Right ventricle myocardium inferior (tissue), 1 donor: ENCODE data around the gene PCYT1A. TPM values are rescaled to one million over a fixed set of nuclear protein-coding genes. Genes with fewer than 3 reads are reported as not detected.
"Not testable (repeated sequence)": the region's sequence is repeated elsewhere in the genome, so short reads cannot be mapped to it uniquely, and the experiment has no call there.

Experiments
- ATAC-seq: fragments of 200-7000 bp; cut with Tn5 transposase; one replicate; pipeline ENCODE4 v1.9.1; 2020; ENCODE audit warnings: mild to moderate bottlenecking, moderate library complexity
- DNase-seq: peaks from one replicate; pipeline ENCODE4 v3.0.0; 2021; ENCODE audit errors: missing footprints
- intact Hi-C: fragments of 100-400 bp; cut with DNase I; formaldehyde crosslinking; loops from one replicate; pipeline ENCODE4 v1.11.0; 2022
- long read RNA-seq: library from polyadenylated mRNA; unstranded; transcript quantifications from one replicate; pipeline ENCODE4 v2.0.0, GENCODE V29; 2021
- total RNA-seq: library from RNA; stranded (reverse); fragmentation: NEBNext Ultra II Directional; extraction: Animal tissue kit (Norgen Biotek cat#: 25700); gene quantifications from one replicate; pipeline ENCODE4 v1.2.1, GENCODE V29; 2021
- donor health status: DM: no; HTN: yes; CAD: no; lungs with severe emphysema.

PCYT1A gene
- total RNA-seq = 103 TPM
- long read RNA-seq, transcript PCYT1A-206 (9 exons, 1,482 nt) = major isoform, 10 of 59 reads
- long read RNA-seq, partial matches to known transcripts = 4 of 59 reads
- long read RNA-seq, other reads (novel, unspliced or antisense) = 41 of 59 reads

DNA sequence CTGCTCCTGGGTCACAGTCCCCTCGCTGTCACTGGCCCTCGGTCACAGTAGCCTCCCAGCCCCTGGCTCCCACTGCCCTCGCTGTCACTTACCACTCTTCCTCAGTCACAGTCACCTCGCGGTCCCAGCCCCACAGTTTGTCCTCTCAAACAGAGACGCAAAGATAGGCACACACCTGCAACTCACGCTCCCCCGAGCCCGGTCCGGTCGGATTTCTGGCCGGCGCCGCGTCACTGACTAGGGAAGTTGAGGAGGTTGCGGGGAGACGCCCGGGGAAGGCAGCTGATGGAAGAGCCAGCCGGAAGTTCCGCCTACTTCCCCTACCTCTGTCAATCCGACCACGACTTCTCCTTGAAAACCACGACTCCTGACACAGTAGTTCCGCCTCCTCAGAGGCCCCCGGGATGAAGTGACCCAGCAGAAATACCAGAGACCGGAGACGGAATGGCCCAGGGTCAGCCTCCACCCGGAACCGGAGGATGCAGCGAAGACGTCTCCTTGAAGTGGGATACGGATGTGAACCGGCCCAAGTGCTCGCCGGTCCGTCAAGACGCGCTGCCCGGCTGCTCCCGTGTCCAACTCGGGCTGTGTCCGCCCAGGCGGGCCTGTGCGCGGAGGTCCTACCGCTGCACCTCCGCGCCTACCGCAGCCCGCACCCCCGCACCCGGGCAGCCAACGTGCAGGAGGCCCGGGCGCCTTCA, at the start of gene PCYT1A:
Gene PCYT1A (minus strand): TSS at position 287 of the 701 bp plus-strand sequence. CDS start 17,195 bp downstream, outside the sequence.
- DNase-seq (peak; percentile 97), ATAC-seq (peak; percentile 97)
- intact Hi-C loops = loop anchor here (1.0 kb wide), 2 partner anchors 31 to 215 kb away; partner anchors contain the start of gene DYNLT2B

DNA sequence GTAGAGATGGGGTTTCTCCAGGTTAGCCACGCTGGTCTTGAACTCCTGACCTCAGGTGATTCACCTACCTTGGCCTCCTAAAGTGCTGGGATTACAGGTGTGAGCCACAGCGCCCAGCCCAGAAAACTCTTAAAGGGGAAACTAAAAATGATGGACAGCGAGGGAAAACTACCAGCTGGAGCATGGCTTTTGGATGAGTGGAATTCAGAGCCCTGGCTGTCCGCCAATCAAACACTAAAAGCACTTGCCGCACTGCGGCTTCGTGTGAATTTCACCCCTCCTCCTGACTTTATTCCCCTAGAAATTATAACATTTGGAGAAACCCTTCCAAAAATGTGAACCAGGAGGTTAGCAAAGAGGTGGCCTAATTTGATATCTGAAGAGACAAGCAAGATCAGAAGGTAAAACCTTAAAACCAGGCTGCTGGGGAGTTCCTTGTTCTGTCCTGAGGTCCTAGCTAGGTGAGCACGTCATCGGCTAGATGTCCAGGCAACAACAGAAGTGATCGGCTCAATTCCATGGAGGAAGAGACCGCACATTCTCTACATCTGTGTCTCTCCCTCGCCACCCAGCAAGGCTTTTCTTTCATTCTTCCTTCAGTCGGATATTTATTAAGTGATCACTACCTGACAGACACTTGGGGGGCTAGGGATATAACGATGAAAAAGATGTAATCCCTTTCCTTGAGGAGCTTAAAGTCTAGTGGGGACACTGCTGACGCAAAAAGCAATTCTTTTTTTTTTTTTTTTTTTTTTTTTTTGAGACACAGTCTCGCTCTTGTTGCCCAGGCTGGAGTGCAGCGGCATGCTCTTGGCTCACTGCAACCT, 49.0 kb upstream of the PCYT1A start:
- ATAC-seq = no peak

DNA sequence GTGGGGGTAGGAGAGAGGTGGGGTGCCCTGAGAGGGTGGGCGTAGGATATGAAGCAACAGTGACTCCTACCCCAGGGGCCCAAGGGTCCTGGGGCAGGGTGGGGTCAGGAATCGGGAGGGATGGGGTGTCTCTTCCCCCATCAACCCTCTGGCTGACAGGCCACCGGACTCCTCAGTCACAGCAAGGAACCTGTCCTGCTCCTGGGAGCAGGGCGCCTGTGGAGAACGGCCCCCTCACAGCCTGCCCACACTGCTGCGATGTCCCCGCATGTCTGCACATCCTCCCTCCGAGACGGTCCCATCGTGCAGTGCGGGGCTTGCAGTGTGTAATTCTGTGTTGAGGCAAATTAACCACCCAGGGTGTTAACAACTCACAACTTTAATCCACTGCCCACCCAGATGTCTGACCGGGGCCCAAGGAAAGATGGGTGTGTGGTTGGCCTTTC, 48.0 kb upstream of the PCYT1A start:
- no peak for DNase-seq
- intact Hi-C loops = no loop called here
- no peak for ATAC-seq

More for the DNA sequence above, 49.0 kb upstream of the PCYT1A start:
- intact Hi-C loops = no loop called here
- DNase-seq = no peak

DNA sequence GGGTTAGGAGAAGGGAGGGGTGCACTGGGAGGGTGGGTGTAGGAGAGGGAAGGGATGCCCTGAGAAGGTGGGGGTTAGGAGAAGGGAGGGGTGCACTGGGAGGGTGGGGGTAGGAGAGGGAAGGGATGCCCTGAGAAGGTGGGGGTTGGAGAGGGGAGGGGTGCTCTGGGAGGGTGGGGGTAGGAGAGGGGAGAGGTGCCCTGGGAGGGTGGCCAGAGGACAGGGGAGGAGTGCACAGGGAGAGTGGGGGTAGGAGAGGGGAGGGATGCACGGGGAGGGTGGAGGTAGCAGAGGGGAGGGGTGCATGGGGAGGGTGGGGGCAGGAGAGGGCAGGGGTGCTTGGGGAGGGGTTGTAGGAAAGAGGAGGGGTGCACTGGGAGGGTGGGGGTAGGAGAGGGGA, 47.5 kb upstream of the PCYT1A start:
- DNase-seq (no peak), ATAC-seq (no peak)
- intact Hi-C loops = no loop called here

DNA sequence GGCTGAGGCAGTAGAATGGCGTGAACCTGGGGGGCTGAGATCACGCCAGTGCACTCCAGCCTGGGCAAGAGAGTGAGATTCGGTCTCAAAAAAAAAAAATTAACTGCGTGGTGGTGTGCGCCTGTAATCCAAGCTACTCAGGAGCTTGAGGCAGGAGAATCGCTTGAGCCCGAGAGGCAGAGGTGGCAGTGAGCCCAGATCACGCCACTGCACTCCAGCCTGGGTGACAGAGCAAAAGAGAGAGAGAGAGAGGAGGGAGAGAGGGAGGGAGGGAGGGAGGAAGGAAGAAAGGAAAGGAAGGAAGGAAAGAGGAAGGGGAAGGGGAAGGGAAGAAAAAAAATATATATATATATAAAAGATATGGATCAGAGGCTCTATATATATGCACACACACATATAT, 44.6 kb upstream of the PCYT1A start:
- ATAC-seq = peak; percentile 42
- DNase-seq = no peak
- intact Hi-C loops = no loop called here

DNA sequence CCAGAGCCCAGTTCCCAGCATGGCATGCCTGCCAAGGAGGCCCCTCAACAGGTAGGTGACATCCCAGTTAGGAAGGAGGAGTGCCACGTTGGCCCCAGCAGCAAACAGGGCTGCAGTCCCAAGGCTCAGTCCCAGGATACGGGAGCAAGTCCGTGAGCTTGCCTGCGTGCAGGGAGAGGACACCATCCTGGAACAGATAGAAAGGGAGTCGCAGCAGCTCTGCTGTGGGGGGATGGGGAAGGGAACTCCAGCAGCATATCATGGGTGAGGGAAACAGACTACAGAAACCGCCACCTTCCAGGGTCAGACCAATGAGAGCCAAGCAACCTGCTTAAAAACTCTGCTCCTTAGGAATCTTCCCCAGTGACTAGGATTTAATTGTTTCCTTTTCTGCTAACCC, 39.9 kb upstream of the PCYT1A start:
- intact Hi-C loops = no loop called here
- no peak for DNase-seq
- no peak for ATAC-seq

DNA sequence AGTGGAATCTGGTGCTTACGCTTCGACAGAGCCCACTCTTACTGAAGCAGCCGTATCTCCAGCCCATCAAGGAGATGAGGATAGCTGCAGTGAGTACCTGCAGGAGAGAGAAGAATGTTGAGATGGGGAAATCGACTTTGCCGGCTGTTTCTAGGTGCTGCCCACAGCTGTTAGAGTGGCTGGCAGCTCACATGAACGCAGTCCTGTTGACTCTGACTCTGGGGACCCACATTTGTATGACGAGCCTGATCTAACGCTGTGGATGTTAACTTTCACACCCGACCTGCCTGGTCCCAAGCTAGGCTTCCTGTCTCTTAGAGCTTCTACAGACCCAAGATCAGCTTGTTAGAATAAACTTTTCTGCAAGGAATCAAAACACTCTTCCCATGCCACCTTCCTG, 39.4 kb upstream of the PCYT1A start:
- no peak for ATAC-seq
- intact Hi-C loops = no loop called here
- no peak for DNase-seq

DNA sequence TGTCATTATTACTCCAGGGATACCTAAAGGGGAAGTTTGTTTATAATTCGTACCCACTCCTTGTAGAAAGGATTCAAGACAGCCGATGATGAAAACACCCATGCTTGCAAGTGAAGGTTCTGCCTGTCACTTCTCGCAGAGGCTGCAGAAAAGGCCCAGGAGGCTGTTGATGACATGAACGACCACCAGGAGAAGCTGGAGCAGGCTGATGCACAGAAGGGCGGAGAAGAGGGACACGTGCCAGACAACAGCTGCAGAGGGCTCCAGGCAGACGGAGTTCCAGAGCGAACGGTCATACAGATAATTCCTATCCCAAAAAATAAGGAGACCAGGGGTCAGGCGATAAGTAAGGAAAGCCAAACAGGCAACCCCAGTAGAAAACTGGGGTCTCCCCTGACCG, 36.2 kb upstream of the PCYT1A start:
- no peak for ATAC-seq
- DNase-seq = no peak
- intact Hi-C loops = no loop called here

DNA sequence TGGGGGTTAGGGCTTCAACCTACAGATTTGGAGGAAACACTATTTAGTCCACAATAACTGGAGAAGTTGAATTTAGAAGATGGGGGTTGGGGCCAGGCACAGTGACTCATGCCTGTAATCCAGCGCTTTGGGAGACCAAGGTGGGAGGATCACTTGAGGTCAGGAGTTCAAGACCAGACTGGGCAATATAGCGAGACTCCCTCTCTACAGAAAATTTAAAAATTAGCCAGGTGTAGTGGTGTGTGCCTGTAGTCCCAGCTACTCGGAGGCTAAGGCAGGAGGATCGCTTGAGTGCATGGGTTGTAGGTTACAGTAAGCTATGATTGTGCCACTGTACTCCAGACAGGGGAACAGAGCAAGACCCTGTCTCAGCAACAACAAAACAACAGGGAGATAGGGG, 35.5 kb upstream of the PCYT1A start:
- intact Hi-C loops = no loop called here
- ATAC-seq = no peak
- no peak for DNase-seq

DNA sequence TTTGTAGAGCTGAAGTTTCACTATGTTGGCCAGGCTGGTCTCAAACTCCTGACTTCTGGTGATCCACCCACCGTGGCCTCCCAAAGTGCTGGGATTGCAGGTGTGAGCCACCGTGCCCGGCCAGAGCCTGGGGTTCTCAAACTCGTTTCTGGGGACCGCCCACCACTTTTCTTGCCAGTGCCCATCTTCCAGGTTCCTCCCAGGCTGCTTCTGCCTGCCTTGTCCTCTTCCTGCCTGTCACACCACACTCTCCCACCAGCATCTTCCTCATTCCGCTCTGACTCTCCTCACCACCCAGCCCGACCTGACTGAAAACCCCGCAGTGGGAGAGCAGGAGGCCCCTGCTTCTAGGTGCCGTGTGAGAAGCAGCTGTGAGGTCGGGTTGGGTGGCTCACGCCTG, 33.6 kb upstream of the PCYT1A start:
- intact Hi-C loops = no loop called here
- no peak for DNase-seq

DNA sequence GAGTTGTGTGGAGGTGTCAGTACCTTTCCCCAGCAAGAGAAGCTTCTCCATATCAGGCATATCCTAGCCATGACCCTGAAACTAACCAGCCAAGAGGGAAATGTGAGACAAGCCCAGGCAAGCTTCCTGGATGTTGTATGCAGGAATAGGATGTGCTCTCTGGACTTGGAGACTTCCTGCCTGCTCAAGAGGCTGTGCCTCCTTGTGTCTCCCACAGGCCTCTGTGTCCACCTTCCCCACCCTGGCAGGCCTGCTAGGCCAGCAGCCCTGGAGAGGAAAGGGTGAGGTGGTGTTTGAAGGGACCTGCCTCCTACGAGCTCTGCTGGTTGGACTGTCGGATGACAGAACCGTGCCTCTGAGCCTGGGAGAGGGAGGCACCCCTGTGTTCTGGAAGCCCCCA, 32.6 kb upstream of the PCYT1A start:
- ATAC-seq (no peak), DNase-seq (no peak)
- intact Hi-C loops = no loop called here

More for the DNA sequence above, 33.6 kb upstream of the PCYT1A start:
- ATAC-seq = no peak

DNA sequence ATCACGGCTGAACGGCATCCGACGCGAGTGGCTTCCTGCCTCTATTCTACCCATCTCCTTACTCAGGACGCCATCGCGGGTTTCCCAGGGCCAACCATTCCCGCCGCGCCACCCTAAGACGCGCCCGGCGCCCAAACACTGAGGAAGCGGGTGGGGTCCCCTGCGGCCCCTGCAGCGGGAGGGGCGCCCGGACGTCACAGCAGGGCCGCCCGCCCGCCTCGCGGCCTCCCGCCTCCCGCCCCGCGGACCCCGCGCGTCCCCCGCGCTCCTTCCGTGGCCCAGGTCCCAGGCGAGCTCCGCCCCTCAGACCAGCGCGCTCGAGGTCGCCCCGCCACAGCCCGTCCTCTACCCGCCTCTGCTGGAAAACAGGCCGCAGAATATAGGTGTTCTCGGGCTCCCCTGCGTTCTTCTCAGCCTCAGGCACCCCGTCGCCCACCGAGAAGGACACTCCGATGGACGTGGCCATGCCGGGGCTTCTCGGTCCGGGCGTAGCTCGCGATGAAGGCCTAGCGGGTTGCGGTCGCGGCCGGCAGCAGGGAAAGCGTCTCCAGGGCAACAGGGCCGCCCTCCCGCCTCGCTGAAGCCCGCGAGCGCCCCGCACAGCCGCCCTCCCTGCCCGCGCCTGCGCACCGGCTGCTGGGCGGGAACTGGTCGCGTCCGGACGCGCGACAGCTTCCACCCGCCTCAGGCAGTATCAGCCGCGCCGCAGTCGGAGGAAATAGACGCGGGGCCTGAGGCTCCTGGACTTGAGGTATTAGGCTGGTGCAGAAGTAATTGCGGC, 30.4 kb upstream of the PCYT1A start, which contains the start of gene DYNLT2B:
Gene DYNLT2B (minus strand): TSS at position 554 of the 781 bp plus-strand sequence. CDS start 88 bp downstream, at position 466.
- DNase-seq (peak; percentile 94), ATAC-seq (peak; percentile 99)
- intact Hi-C loops = loop anchor here (1.0 to 5.0 kb wide), 2 partner anchors 31 to 114 kb away; partner anchors contain the start of genes PCYT1A and UBXN7

DNA sequence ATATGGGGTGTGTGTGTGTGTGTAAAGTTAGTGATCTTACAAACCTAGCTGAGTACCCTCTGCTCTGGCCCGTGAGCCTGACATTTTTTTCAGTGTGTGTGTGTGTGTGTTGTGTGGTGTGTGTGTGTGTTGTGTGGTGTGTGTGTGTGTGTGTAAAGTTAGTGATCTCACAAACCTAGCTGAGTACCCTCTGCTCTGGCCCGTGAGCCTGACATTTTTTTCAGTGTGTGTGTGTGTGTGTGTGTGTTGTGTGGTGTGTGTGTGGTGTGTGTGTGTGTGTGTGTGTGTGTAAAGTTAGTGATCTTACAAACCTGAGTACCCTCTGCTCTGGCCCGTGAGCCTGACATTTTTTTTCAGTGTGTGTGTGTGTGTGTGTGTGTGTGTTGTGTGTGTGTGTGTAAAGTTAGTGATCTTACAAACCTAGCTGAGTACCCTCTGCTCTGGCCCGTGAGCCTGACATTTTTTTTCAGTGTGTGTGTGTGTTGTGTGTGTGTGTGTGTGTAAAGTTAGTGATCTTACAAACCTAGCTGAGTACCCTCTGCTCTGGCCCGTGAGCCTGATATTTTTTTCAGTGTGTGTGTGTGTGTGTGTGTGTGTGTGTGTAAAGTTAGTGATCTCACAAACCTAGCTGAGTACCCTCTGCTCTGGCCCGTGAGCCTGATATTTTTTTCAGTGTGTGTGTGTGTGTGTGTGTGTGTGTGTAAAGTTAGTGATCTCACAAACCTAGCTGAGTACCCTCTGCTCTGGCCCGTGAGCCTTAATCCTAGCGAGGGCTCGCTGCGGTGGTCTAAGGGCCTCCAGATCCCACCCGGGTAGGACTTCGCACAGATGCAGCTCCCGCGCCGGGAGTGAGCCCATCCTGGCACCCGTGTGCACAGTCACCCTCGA, 29.5 kb upstream of the PCYT1A start:
- ATAC-seq = not testable (repeated sequence)
- intact Hi-C loops = loop anchor here (5.0 kb wide), 1 partner anchor 115 kb away; the partner anchor contains the start of gene UBXN7

DNA sequence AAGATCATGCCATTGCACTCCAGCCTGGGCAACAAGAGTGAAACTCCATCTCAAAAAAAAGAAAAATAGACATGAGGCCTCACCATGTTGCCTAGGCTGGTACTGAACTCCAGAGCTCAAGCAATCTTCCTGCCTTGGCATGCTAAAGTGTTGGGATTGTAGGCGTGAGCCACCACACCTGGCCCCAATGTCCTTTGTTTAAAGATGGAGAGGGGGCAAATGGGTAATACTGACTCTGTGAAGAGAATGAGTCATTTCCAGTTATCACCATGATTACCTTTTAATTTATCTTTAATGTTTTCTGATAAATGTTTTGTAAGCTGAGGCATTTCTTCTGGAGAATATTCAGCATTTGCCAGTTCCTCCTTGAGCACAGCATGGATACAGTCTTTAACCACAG, 28.3 kb upstream of the PCYT1A start:
- ATAC-seq (no peak), DNase-seq (no peak)
- intact Hi-C loops = loop anchor here (5.0 kb wide), 1 partner anchor 116 kb away; the partner anchor contains the start of gene UBXN7

More for the DNA sequence above, 29.5 kb upstream of the PCYT1A start:
- not testable (repeated sequence) for DNase-seq

DNA sequence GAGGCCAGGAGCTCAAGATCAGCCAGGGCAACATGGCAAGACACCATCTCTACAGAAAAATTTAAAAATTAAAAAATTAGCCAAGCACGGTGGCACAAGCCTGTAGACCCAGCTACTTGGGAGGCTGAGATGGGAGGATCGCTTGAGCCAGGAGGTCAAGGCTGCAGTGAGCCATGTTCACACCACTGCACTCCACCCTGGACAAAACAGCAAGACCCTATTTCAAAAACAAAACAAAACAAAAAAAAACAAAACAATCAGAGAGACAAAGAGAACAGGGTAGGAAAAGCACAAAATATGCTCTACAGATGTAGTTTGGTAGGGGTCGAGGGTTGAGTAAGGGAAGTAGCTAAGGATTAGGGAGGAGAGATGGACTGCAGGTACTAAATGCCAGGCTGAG, 27.1 kb upstream of the PCYT1A start:
- no peak for DNase-seq
- no peak for ATAC-seq
- intact Hi-C loops = no loop called here

DNA sequence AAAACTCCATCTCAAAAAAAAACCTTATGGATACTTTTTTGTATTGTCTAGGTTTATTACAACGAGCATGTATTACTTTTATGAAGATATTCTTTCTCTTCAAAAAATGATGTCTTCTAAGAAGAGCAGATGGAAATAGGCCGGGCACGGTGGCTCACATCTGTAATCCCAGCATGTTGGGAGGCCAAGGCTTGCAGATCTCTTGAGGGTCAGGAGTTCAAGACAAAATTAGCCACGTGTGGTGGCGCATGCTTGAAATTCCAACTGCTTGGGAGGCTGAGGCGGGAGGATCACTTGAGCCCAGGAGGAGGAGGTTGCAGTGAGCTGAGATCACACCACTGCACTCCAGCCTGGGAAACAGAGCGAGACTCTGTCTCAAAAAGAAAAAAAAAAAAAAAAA, 26.6 kb upstream of the PCYT1A start:
- ATAC-seq, DNase-seq, intact Hi-C loops: not testable (repeated sequence)

DNA sequence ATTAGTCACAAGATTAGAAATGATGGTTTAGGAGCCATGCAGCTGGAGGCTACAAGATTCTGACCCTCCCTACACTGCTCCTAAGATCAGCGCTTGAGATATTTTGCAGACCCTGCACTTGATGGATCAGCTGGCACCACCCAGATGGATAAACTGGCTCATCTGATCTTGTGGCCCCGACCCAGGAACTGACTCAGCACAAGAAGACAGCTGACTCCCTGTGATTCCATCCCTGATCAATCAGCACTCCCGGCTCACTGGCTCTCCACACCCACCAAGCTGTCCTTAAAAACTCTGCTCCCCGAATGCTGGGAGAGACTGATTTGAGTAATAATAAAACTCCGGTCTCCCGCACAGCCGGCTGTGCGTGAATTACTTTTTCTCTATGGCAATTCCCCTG, 15.4 kb upstream of the PCYT1A start:
- DNase-seq, intact Hi-C loops, ATAC-seq: not testable (repeated sequence)

DNA sequence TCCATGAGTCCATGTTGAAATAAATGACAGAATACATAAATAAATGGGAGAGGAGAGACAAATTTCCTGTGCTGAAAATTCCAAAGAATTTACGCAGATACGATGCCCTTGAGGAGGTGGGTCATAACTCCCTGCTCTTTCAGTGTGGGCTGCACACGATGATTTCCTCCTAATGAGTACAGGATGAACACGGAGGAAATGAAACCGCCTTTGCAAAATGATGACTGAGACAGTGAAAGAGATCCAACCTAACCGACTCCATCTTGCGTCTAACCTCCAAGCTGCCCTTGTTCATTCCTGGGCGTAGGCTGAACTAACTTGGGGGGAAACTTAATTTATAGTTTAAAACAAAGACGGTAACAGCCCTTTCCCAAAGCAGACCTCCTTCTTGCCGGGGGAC, 15.0 kb upstream of the PCYT1A start:
- intact Hi-C loops, ATAC-seq, DNase-seq: not testable (repeated sequence)
